ENCODE measurements around the gene MSH4. TPM values are rescaled to one million over a fixed set of nuclear protein-coding genes. Genes with fewer than 3 reads are reported as not detected.

Gene MSH4
- total and polyA plus RNA-seq, 11 donors: 0.06 to 0.62 (median 0.26) TPM; not detected in 2

- Histone ChIP-seq H3K4me3 (no peak overlapping the region), H3K27me3 (no peaks in the 10 kb centered on the region), H3K4me1 (no peaks in the 10 kb centered on the region), H3K36me3 (no peaks in the 10 kb centered on the region), H3K9me3 (no peaks in the 10 kb centered on the region), H3K27ac (no peak overlapping the region)
- intact Hi-C loops (cut with DNase I): no loop called here
- ATAC-seq: no peak
- WGBS, 4 donors: 70 to 83% (median 77%) methylated on average over 1 of the region's 1 CpG
- TF ChIP-seq POLR2A (IDR thresholded peaks at IDR 0.05): no peak
- TF ChIP-seq CTCF (IDR thresholded peaks at IDR 0.05): no peak
- no peak for DNase-seq
Observed at GRCh38 chr1:75879985-75880384, 83.3 kb downstream of the MSH4 start.

- Histone ChIP-seq H3K27ac (no peak overlapping the region), H3K9me3 (no peaks in the 10 kb centered on the region), H3K4me3 (no peak overlapping the region), H3K27me3 (no peaks in the 10 kb centered on the region), H3K4me1 (no peaks in the 10 kb centered on the region), H3K36me3 (no peaks in the 10 kb centered on the region)
- intact Hi-C loops (cut with DNase I): no loop called here
- no peak for TF ChIP-seq POLR2A (IDR thresholded peaks at IDR 0.05)
- no peak for TF ChIP-seq CTCF (IDR thresholded peaks at IDR 0.05)
- 76 to 88% (median 79%) methylated on average over 1 of the region's 1 CpG for WGBS, 4 donors
- ATAC-seq (no peak), DNase-seq (no peak)
Observed at GRCh38 chr1:75884437-75884836, 87.8 kb downstream of the MSH4 start.

GRCh38 chr1:75901371-75901770 is 104.7 kb downstream of the MSH4 start:
- ATAC-seq (no peak), DNase-seq (no peak)
- Histone ChIP-seq H3K4me1 (no peaks in the 10 kb centered on the region), H3K4me3 (no peak overlapping the region), H3K36me3 (no peaks in the 10 kb centered on the region), H3K27me3 (no peaks in the 10 kb centered on the region), H3K27ac (no peak overlapping the region), H3K9me3 (peaks cover 0 to 12% (median 0%) of the 10 kb centered on the region in 12 donors)
- intact Hi-C loops (cut with DNase I): no loop called here
- 13 to 27% (median 21%) methylated on average over 1 of the region's 1 CpG for WGBS, 4 donors
- no peak for TF ChIP-seq CTCF (IDR thresholded peaks at IDR 0.05)
- no peak for TF ChIP-seq POLR2A (IDR thresholded peaks at IDR 0.05)

GRCh38 chr1:75908717-75909152 is 112.1 kb downstream of the MSH4 start:
- WGBS, 4 donors: 32 to 40% (median 38%) methylated on average over 2 of the region's 2 CpGs
- no peak for TF ChIP-seq POLR2A (IDR thresholded peaks at IDR 0.05)
- peak in 1 of 12 donors; percentile 11 for TF ChIP-seq CTCF (IDR thresholded peaks at IDR 0.05)
- Histone ChIP-seq H3K4me3 (no peak overlapping the region), H3K27ac (no peak overlapping the region), H3K36me3 (no peaks in the 10 kb centered on the region), H3K27me3 (no peaks in the 10 kb centered on the region), H3K4me1 (no peaks in the 10 kb centered on the region), H3K9me3 (peaks cover 0 to 18% (median 8%) of the 10 kb centered on the region in 12 donors)
- no peak for ATAC-seq
- intact Hi-C loops (cut with DNase I): no loop called here
- DNase-seq: no peak

All from heart left ventricle (tissue), 16 donors.